ENCODE data around the gene TJP1.

TJP1 gene

DNA sequence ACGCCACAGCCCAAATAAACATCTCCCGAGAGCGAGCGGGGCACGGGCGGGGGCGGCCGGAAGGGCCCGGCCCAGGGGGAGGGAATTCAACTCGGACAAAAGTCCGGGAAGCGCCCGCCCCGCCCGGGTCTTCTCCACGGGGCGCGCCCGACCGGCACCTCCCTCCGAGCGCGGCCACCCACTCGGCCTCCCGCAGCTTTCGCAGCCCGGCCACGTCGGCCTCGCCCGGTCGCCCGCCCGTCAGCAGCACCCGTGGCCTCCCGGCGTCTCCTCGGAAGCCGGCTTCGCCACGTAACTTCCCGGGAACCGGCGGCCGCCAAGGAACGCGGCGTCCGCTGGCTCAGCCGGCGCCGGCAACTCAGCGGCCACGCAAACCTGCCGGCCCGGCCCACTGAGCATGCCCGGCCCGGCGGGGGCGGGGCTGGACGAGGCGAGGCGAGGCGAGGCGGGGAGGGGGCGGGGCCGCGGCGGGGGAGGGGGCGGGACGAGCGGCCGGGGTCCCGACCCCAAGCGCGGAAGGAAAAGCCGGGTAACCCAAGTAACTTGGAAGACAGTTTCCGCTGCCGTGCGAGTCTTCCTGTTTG lies at the start of gene TJP1:
TJP1 (minus strand) TSS at position 369 of the 584 bp plus-strand sequence. CDS start 440 bp downstream, outside the sequence.
- DNase-seq (ENCODE audit: low read depth) = no peak

DNA sequence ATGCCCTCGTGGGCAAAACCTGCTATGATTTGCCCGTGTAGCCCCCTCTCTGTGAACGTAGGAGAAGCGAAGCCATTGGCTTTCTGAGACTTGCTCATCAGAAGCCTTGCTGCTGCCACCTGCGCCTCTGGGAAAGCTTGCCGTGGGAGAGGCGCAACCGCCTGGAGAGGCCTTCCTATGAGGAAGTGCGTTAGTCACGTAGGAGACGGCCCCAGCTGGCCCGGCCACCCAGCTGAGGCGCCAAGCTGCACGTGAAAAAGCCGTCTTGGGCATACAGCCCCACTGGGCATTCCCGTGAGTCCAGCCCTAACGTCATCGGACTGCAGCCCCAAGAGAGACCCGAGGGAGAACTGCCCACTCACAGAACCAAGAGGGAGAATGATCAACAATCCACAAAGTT lies 49.1 kb upstream of the TJP1 start:
- no peak for DNase-seq (ENCODE audit: low read depth)

DNA sequence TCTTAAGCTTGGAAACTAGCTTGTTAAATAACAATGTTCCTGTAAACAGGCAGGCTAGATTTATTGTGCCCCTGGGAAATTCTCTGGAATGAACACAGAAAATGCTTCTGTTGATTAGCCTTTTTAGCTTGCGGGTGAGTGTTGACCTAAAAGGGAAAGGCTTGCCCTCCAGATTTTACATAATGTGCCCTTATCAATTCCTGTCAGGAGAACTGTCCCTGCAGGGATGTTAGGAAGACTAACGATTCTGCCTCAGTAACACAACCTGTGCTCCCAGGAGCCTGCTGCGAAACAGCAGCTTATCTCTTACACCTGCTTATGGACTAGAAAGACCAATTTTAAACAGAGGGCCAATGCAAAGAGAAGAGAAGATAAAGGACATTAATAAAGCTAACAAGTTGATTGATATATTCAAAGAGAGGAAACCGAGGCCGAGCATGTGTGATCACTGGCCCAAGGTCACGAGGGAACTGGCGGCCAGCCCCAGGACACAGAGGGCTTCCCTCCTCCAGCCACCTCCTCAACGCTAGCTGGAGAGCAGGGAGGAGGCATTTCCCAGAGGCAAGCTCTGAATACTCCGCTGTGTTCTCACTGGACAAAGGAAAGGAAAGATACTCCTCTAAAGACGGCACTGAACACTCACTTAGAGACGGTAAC lies 48.4 kb upstream of the TJP1 start:
- no peak for DNase-seq (ENCODE audit: low read depth)

DNA sequence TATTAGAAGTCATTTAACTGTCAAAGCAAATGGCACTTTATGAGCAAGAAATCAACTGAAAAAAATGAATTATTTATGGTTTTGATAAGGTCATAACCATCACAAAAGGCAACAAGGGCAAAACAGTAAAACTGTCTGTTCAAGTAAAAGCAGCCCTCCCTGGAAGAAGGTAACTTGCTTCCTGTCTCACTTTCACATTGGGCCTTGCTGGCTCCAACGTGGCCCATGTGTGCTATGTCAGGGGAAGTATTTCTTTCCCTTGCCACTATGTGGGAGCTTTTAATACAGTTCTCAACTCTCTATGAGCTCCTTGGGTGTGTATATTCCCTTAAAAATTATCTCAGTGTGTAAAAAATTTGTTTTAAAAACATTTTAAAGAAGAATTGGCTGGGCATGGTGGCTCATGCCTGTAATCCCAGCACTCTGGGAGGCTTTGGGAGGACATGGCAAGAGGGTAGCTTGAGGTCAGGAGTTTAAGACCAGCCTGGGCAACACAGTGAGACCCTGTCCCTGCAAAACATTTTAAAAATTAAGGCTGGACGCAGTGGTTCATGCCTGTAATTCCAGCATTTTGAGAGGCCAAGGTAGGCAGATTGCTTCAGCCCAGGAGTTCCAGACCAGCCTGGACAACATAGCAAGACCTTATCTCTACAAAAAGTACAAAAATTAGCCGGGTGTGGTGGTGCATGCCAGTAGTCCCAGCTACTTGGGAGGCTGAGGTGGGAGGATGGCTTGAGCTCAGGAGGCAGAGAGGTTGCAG lies 45.2 kb upstream of the TJP1 start:
- DNase-seq (ENCODE audit: low read depth) = no peak

DNA sequence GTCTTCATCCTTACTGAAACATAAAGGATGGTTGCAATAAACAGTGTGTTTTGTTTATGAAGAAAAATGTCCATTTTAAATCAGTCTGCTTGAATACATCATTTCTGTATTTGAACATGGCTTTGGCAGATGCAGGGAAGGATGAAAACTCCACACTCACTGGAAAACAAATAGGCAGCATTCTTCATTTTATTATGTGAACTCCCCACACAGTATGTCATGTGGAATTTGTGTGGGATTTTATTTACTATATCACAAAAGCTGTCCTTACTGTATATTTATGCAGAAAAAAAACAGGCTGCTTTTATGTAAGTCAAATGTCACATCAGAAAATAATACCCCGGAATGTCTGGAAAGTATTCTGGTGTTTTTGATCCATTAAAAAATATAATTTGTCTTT lies 44.1 kb upstream of the TJP1 start:
- DNase-seq (ENCODE audit: low read depth) = no peak

DNA sequence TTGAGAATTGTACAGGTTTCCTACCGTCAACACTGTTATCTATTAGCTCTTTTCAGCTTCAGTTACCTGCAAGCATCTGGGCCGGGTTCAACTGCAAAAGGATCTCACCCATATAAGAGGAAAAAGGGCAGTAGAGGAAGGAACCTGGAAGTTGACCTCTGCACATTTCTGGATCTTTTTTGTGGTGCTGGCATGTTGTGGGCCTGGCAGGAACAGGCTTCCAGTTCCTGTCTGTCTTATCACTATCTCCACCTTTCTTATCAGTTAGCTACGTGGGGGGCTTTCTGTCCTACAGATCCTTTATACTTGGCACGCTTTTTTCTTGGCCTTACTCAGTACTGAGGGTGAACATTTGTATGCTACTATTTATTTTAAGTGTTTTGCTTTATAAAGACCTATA lies 42.2 kb upstream of the TJP1 start:
- DNase-seq (ENCODE audit: low read depth) = no peak

DNA sequence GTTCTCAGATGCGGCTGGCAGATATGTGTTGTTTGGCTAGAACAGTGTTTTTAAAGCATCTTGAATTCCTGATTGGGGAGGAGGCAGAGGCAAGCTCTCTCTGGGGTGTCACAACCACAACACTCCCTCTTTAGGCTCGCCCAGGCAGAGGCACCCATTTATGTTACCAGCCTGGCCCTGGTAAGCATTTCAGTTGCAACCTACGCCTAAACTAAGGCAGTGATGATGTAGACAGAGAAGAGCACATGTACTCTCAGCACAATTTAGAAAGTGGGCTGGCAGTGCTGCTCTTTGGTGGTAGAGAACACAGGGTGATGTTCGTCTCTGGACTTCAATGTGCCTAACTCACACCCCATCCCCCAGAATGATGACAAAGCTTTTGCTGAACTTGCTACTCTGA lies 41.2 kb upstream of the TJP1 start:
- no peak for DNase-seq (ENCODE audit: low read depth)

DNA sequence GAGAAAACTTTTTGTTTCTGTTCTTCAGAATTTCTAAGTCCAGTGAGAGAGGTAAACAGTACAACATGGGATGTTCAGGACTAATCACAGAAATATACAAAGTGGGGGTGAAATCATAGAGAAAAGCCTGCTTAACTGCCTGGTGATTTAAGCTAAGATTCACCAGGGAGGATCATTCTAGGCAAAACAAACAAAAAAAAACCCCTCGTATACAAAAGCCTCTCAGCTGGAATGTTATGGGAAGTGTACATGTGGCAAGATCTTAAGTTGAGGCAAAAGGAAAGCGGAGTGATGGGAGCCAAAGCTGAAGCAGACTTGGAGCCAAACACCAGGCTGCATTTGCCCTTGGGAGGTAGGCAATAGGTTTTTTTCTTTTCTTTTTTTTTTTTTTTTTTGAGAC lies 40.0 kb upstream of the TJP1 start:
- no peak for DNase-seq (ENCODE audit: low read depth)

DNA sequence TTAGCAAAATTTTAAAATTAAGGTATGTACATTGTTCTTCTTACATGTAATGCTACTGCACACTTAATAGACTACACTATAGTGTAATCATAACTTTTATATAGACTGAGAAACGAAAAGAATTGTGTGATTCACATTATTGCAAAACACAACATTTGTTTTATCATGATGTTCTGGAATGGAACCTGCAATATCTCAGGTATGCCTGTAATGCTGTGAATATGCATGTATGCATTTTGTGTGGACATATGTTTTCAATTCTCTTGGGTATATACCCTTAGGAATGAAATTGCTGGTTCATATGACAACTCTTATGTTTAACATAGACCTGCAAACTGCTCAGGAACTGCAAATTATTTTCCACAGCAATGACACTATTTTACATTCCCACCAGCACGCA lies 38.6 kb upstream of the TJP1 start:
- no peak for DNase-seq (ENCODE audit: low read depth)

DNA sequence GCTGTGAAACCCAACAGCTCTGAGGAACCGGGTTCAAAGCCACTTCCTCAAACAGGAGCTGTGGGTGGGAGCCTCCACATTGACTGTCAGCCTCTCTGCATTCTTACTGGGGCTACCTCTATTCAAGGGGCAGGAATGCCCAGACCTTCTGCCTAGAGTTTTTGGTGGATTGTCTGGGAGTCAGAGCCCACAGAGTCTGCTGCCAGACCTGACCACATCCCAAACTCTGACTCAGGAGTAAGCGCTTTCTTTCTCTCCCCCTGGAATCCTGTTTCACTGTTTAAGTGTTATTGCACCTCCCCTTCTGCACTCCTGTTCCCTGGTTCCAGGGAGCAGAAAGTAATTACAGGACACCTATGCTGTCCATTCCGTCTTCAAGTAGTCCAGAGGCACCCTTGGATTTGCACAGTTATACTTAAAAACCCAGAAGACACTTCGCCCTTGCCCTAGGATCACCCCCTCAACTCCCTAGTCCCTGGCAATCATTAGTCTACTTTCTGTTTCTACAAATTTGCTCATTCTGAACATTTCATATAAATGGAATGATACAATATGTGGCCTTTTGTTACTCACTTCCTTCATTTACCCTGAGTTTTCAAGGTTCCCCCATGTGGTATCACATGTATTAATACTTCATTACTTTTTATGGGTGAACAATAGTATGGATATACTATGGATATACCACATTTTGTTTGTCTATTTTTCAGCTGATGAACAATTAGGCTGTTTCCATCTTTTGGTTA lies 37.9 kb upstream of the TJP1 start:
- DNase-seq (ENCODE audit: low read depth) = no peak

DNA sequence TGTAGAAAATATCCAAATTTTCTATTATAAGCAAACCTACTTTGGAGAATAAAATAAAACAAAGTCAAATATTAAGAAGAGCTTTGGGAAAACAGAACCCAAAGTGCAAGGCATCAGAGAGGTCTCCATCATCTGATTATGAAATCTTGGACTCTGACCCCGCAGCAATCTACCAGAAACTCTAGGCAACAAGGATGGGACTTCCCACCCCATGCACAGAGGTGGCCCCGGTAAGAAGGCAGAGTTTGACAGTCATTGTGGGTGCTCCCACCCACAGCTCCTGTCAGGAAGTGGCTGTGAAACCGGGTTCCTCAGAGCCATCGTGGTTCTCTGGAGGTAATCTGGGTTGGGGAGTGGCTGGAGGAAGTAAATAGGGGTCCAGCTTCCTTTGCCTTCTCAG lies 37.0 kb upstream of the TJP1 start:
- no peak for DNase-seq (ENCODE audit: low read depth)

DNA sequence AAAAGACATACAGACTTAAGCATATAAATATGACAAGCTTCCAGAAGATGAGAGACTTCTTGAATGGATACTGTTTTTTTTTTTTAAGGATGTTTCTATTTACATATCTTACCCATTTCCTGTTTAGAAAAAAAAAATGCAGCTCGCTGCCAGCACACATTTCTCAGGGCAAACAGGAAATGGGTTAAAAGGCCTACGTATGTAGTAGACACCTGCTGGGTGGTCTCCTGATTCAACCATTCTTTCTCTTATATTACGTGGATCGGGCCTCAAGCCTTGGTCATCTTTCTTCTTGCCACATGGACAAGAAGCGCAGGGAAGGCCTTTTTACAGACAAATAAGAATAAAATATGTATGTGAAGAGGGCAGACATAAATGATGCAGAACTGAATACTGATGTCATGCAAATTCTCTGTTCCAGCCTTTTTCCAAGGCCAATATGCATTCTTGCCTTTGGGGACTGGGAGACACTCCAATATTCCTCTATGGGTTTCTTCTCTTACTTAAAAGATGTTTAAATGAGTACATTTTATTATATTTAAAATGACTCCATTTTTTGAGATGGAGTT lies 35.0 kb upstream of the TJP1 start:
- DNase-seq (ENCODE audit: low read depth) = no peak

DNA sequence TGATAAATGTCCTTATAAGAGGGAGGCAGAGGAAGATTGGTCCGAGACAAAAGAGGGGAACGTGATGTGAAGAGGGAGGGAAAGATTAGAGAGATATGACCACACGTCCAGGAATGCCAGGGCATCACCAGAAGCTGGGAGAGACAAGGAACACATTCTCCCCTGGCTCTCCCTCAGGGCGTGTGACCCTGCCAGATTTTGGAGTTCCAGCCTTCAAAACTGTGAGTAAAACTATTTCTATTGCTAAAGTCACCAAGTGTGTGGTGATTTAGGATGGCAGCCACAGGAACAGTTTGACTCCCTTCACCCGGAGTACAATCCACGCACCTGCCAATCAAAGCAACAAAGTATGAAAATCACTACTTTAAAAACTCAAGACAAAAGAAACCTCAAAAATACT lies 32.1 kb upstream of the TJP1 start:
- DNase-seq (ENCODE audit: low read depth) = no peak

DNA sequence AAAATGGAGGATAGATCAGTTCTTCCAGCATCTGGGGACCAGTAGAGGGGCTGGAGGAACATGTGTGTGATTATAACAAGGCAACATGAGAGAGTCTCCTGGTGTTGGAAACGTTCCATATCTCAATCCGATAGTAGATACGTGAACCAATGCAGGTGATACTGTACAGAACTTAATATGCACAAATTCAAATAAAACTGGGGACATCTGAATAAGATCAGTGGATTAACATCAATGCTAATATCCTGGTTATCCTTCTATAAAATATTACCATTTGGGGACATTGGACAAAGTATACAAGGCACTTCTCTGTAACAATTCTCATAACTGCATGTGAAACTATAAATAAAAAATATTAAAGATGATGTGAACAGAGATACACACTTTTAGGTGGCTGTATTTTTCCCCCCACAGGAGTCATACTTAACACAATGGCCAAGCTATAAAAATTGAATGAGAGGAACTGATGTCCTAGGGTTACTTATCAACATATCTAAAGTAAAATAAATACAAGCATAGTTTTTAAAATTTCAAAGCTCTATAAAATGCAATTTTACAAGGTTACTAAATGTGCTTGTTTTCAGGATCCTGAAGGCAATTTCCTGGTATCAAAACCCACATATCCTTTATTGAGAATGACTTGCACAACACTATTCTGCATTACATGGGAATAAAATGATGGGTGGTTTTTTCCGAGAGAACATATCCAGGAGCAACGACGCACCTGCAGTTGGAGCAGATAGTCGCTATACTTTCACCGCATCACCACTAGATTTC lies 31.1 kb upstream of the TJP1 start:
- no peak for DNase-seq (ENCODE audit: low read depth)

DNA sequence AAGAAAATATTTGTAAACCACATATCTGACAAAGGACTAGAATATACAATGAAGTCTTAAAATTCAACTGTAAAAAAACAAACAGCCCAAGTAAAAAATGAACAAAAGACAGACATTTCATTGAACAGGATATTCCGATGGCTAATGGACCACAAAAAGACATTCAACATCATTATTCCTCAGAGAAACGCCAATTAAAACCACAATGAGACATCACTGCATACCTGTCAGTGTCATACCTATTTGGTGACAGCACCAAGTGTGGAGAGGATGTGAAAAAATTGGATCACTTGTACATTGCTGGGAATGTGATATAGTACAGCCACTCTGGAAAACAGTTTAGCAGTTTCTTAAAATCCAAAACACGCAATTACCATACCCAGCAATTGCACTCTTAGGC lies 29.9 kb upstream of the TJP1 start:
- no peak for DNase-seq (ENCODE audit: low read depth)

DNA sequence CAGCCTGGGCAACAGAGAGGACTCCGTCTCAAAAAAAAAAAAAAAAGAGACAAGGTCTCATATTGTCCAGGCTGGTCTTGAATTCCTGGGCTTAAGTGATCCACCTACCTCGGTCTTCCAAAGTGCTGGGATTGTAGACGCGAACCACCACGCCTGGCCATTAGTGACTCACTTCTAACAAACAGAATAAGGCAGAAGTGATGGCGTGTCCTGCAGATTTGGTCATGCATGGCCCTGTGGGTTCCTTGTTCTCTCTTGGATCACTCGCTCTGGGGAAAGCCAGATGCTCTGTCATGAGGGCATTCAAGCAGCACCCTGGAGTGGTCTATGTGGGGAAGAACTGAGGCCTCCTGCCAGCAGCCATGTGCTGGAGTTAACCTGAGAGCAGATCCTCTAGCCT lies 27.4 kb upstream of the TJP1 start:
- DNase-seq (ENCODE audit: low read depth) = no peak

DNA sequence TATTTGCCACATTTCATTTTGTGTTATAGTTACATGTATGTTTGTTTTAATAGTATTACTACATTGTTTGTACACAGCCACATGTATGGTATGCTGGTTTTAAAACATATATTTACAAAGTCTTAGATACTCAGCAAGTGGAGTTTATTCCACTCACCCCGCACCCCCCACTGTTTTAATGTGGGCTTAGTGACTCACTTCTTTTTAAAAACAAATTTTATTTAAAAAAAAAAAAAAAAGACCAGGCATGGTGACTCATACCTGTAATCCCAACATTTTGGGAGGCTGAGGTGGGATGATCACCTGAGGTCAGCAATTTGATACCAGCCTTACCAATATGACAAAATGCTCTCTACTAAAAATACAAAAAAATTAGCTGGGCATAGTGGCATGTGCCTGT lies 26.9 kb upstream of the TJP1 start:
- no peak for DNase-seq (ENCODE audit: low read depth)

DNA sequence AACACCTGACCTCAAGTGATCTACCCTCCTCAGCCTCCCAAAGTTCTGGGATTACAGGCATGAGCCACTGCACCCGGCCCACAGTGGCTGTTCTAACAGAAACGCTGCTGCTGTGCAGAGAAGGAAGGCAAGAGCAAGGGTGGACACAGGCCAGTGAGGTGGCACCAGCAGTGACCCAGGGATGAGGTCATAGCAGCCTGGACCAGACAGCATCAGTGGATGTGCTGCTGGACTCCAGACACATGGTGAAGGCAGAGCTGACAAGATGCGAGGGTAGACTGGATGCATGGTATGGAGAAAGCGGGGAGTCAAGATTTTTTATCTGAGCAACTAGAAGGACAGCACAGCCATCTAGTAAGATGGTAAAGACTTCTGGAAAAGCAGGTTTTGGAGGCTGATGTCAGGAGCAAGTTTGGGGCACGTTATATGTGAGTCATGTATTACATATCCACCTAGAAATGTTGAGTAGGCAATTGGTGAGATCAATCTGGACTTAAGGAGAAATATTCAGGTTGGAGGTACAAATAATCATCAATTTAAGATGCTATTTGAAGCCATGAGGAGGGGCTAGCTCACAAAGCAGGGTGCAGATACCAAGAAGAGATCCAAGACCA lies 22.1 kb upstream of the TJP1 start:
- no peak for DNase-seq (ENCODE audit: low read depth)

DNA sequence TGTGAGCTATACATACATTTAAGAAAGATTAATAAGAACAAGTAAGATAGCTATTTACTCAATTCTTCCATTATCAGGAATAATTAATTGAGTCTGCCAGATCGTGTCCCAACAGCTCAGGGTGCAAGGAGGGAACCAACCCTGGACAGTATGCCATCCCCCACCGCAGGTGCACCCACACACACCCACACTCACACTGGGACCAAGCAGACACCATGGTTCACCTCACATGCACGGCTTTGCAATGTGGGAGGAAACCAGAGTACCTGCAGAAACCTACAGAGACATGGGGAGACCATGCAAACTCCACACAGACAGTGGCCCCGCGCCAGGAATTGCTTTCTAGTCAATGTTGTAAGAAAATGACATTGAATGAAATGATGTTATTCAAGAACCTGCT lies 20.0 kb upstream of the TJP1 start:
- DNase-seq (ENCODE audit: low read depth) = no peak

DNA sequence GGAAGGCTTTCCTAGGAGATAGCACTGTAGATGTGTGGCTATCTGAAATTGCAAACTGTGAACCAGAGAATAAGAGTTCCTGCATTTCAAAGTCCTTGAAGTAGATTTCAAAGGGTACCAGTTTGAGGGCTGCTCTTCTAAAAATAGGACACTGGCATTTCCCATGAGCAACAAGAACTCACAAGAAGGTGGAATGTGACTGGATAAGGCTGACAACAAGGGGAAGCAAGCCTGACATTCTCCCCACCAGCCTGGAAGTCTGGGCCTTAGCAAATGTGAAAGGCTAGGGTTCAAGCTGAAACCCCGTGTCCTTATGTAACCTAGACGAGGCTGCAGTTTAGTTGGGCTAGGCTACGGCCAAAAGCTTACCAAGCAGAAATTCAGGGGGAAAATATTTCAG lies 18.7 kb upstream of the TJP1 start:
- DNase-seq (ENCODE audit: low read depth) = no peak

DNA sequence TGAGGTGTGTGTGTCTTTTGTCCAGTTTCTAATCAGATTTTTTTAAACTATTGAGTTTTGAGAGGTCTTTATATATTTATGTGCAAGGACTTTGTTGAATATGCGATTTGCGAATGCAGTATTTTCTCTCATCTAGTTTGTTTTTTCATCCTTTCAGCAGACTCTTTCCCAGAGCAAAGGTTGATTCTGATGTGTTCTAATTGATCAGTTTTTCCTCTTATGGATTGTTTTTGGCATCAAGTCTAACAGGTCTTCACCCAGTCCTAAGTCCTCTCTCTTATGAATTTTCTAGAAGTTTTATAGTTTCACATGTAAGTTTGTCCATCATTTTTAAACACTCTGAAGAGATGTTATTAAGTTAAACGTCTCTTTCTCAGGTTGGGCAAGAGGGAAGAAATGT lies 17.8 kb upstream of the TJP1 start:
- no peak for DNase-seq (ENCODE audit: low read depth)
